HG02763 (cell line): ENCODE measurements around the gene HBA1.
"Not testable (repeated sequence)": the region's sequence is repeated elsewhere in the genome, so short reads cannot be mapped to it uniquely, and the experiment has no call there.

Source experiments
- ATAC-seq: cut with Tn5 transposase; IDR thresholded peaks from one replicate; pipeline ENCODE4 v1.9.1; 2021; ENCODE audit warnings: mild to moderate bottlenecking, moderate library complexity; ENCODE audit not compliant: unreplicated experiment

Gene HBA1

GRCh38 chr16:176477-177382 lies at the start of gene HBA1:
Gene HBA1, plus strand, starts transcription at chr16:176680. Its CDS starts 37 bp downstream, at chr16:176717.
- ATAC-seq: not testable (repeated sequence)

- ATAC-seq: no peak
Measured at GRCh38 chr16:129075-129474, 47.4 kb upstream of the HBA1 start.

- ATAC-seq: no peak
Measured at GRCh38 chr16:130533-131173, 45.8 kb upstream of the HBA1 start.

- no peak for ATAC-seq
Measured at GRCh38 chr16:132120-132519, 44.4 kb upstream of the HBA1 start.

- ATAC-seq: no peak
Measured at GRCh38 chr16:133716-134115, 42.8 kb upstream of the HBA1 start.

GRCh38 chr16:138049-138417 lies 38.4 kb upstream of the HBA1 start:
- no peak for ATAC-seq

GRCh38 chr16:140175-140857 lies 36.2 kb upstream of the HBA1 start:
- ATAC-seq: no peak

- no peak for ATAC-seq
Measured at GRCh38 chr16:142405-142967, 34.0 kb upstream of the HBA1 start.

GRCh38 chr16:143047-143446 lies 33.4 kb upstream of the HBA1 start:
- no peak for ATAC-seq

- no peak for ATAC-seq
Measured at GRCh38 chr16:143456-143855, 33.0 kb upstream of the HBA1 start.

- ATAC-seq: no peak
Measured at GRCh38 chr16:144797-145252, 31.7 kb upstream of the HBA1 start.

GRCh38 chr16:146646-147045 lies 29.8 kb upstream of the HBA1 start:
- no peak for ATAC-seq

- ATAC-seq: no peak
Measured at GRCh38 chr16:149024-149660, 27.3 kb upstream of the HBA1 start.

- ATAC-seq: no peak
Measured at GRCh38 chr16:152141-153128, 24.0 kb upstream of the HBA1 start, which contains the start of gene HBZ. Gene HBZ, plus strand, starts transcription at chr16:152644. Its CDS starts 266 bp downstream, at chr16:152910.

GRCh38 chr16:153129-153521 lies 23.4 kb upstream of the HBA1 start:
- ATAC-seq: not testable (repeated sequence)

GRCh38 chr16:153550-154216 lies 22.8 kb upstream of the HBA1 start:
- not testable (repeated sequence) for ATAC-seq

GRCh38 chr16:154217-155030 lies 22.1 kb upstream of the HBA1 start:
- ATAC-seq: no peak

GRCh38 chr16:155031-155398 lies 21.5 kb upstream of the HBA1 start:
- ATAC-seq: no peak
